Measurements from ENCODE around the gene CNNM3.

Gene CNNM3

GRCh38 chr2:96832754-96833507 lies 16.9 kb downstream of the CNNM3 start:
- in situ Hi-C loops (cut with MboI; ENCODE audit: low pct_unique_long_range_greater_than_20kb, low sequenced_read_pairs) = no loop called here
- DNase-seq = no peak

- in situ Hi-C loops (cut with MboI; ENCODE audit: low pct_unique_long_range_greater_than_20kb, low sequenced_read_pairs) = no loop called here
- no peak for DNase-seq
Observed at GRCh38 chr2:96835830-96836229, 19.8 kb downstream of the CNNM3 start.

GRCh38 chr2:96837575-96837974 lies 21.5 kb downstream of the CNNM3 start:
- no peak for DNase-seq
- in situ Hi-C loops (cut with MboI; ENCODE audit: low pct_unique_long_range_greater_than_20kb, low sequenced_read_pairs) = no loop called here

GRCh38 chr2:96838345-96839292 lies 22.6 kb downstream of the CNNM3 start:
- in situ Hi-C loops (cut with MboI; ENCODE audit: low pct_unique_long_range_greater_than_20kb, low sequenced_read_pairs) = no loop called here
- no peak for DNase-seq

GRCh38 chr2:96839293-96839874 lies 23.3 kb downstream of the CNNM3 start:
- in situ Hi-C loops (cut with MboI; ENCODE audit: low pct_unique_long_range_greater_than_20kb, low sequenced_read_pairs) = no loop called here
- no peak for DNase-seq

- in situ Hi-C loops (cut with MboI; ENCODE audit: low pct_unique_long_range_greater_than_20kb, low sequenced_read_pairs) = no loop called here
- DNase-seq = no peak
Observed at GRCh38 chr2:96839875-96840850, 24.1 kb downstream of the CNNM3 start.

- in situ Hi-C loops (cut with MboI; ENCODE audit: low pct_unique_long_range_greater_than_20kb, low sequenced_read_pairs) = no loop called here
- DNase-seq = no peak
Observed at GRCh38 chr2:96841701-96842495, 25.8 kb downstream of the CNNM3 start.

GRCh38 chr2:96842600-96842999 lies 26.5 kb downstream of the CNNM3 start:
- DNase-seq = no peak
- in situ Hi-C loops (cut with MboI; ENCODE audit: low pct_unique_long_range_greater_than_20kb, low sequenced_read_pairs) = no loop called here

GRCh38 chr2:96843538-96844268 lies 27.6 kb downstream of the CNNM3 start, which contains the start of gene ANKRD23:
ANKRD23 (minus strand) TSS chr2:96844021; CDS start chr2:96843992, 29 bp downstream.
- DNase-seq = no peak
- in situ Hi-C loops (cut with MboI; ENCODE audit: low pct_unique_long_range_greater_than_20kb, low sequenced_read_pairs) = no loop called here

GRCh38 chr2:96844405-96844808 lies 28.3 kb downstream of the CNNM3 start:
- DNase-seq = no peak
- in situ Hi-C loops (cut with MboI; ENCODE audit: low pct_unique_long_range_greater_than_20kb, low sequenced_read_pairs) = no loop called here

- in situ Hi-C loops (cut with MboI; ENCODE audit: low pct_unique_long_range_greater_than_20kb, low sequenced_read_pairs) = no loop called here
- no peak for DNase-seq
Observed at GRCh38 chr2:96846825-96847224, 30.8 kb downstream of the CNNM3 start.

- in situ Hi-C loops (cut with MboI; ENCODE audit: low pct_unique_long_range_greater_than_20kb, low sequenced_read_pairs) = no loop called here
Observed at GRCh38 chr2:96847586-96847985, 31.5 kb downstream of the CNNM3 start.

GRCh38 chr2:96848264-96848663 lies 32.2 kb downstream of the CNNM3 start:
- DNase-seq = no peak
- in situ Hi-C loops (cut with MboI; ENCODE audit: low pct_unique_long_range_greater_than_20kb, low sequenced_read_pairs) = no loop called here

More at GRCh38 chr2:96847586-96847985, 31.5 kb downstream of the CNNM3 start:
- no peak for DNase-seq

- DNase-seq = no peak
- in situ Hi-C loops (cut with MboI; ENCODE audit: low pct_unique_long_range_greater_than_20kb, low sequenced_read_pairs) = loop anchor here (10.0 kb wide), 1 partner anchor 102 kb away; no protein-coding TSS in a partner anchor
Observed at GRCh38 chr2:96852667-96853066, 36.6 kb downstream of the CNNM3 start.

- in situ Hi-C loops (cut with MboI; ENCODE audit: low pct_unique_long_range_greater_than_20kb, low sequenced_read_pairs) = loop anchor here (10.0 kb wide), 1 partner anchor 101 kb away; no protein-coding TSS in a partner anchor
- no peak for DNase-seq
Observed at GRCh38 chr2:96853321-96853720, 37.3 kb downstream of the CNNM3 start.

- in situ Hi-C loops (cut with MboI; ENCODE audit: low pct_unique_long_range_greater_than_20kb, low sequenced_read_pairs) = loop anchor here (10.0 kb wide), 1 partner anchor 98 kb away; no protein-coding TSS in a partner anchor
- DNase-seq = peak; percentile 43
Observed at GRCh38 chr2:96856776-96857666, 41.0 kb downstream of the CNNM3 start.
